Measurements from ENCODE around the gene KIZ. TPM values are rescaled to one million over a fixed set of nuclear protein-coding genes. Genes with fewer than 3 reads are reported as not detected.

Gene KIZ
- total and polyA plus RNA-seq, 2 of the 4 experiments (the other 2 are of a cell fraction): 9.9 to 14.0 TPM

- intact Hi-C loops (cut with micrococcal nuclease): no loop called here
Observed at GRCh38 chr20:21143194-21143890, 17.5 kb downstream of the KIZ start.

More at GRCh38 chr20:21143194-21143890, 17.5 kb downstream of the KIZ start:
- H3K9me3 ChIP-seq (ENCODE audit: control insufficient read depth, insufficient read depth, low read length): no peaks in the 10 kb centered on the region
- no peak overlapping the region for H2BK5ac ChIP-seq (ENCODE audit: low read depth, low read length, poor library complexity, severe bottlenecking)
- no peak overlapping the region for H3K4me2 ChIP-seq (ENCODE audit: low read depth, low read length)
- ChIA-PET CTCF (no interaction called here), POLR2A (ENCODE audit: unreplicated experiment) (no interaction called here)
- no peak overlapping the region for H2BK20ac ChIP-seq (ENCODE audit: low read depth, low read length)
- H3K56ac ChIP-seq (ENCODE audit: extremely low read depth, insufficient read depth, low read length): no peak overlapping the region
- H3K14ac ChIP-seq (replicated peaks; ENCODE audit: low read depth, low read length): no peak overlapping the region
- no peaks in the 10 kb centered on the region for H3K79me1 ChIP-seq (ENCODE audit: low read depth in 1 of 2, low read length in 2 of 2)
- no peak overlapping the region for H2BK120ac ChIP-seq (ENCODE audit: low read depth, low read length)
- dilution Hi-C loops (cut with HindIII; ENCODE audit: low sequenced_read_pairs, unreplicated experiment): no loop called here
- H3K27me3 ChIP-seq (ENCODE audit: control insufficient read depth, insufficient read depth, low read length): no peaks in the 10 kb centered on the region
- 0 out of 2 replicates have a peak, but pooled peaks cover 6% of the 10 kb centered on the region for H3K9me1 ChIP-seq (ENCODE audit: insufficient read depth, low read length)
- peaks cover 4% of the 10 kb centered on the region; the same call in 1 of the 2 replicates for H3K36me3 ChIP-seq (ENCODE audit: control insufficient read depth, insufficient read depth, low read length)
- H2AK5ac ChIP-seq (ENCODE audit: low read depth, low read length): no peak overlapping the region
- DNase-seq (no peak), ATAC-seq (ENCODE audit: low read depth) (no peak)
- H2BK15ac ChIP-seq (ENCODE audit: low read depth, low read length): no peak overlapping the region
- H4K91ac ChIP-seq (ENCODE audit: insufficient read depth, low read depth, low read length): no peak overlapping the region
- no peak overlapping the region for H2AK9ac ChIP-seq (replicated peaks; ENCODE audit: low read depth, low read length, poor library complexity)
- H3K27ac ChIP-seq (ENCODE audit: insufficient read depth, low read length): no peak overlapping the region
- no peak overlapping the region for H4K8ac ChIP-seq (ENCODE audit: low read depth in 2 of 2, low read length in 2 of 2)
- in situ Hi-C loops (cut with MboI; ENCODE audit: low sequenced_read_pairs): no loop called here
- H4K5ac ChIP-seq (ENCODE audit: low read depth, low read length): no peak overlapping the region
- no peak overlapping the region for H3K4ac ChIP-seq (ENCODE audit: low read depth, low read length)
- no peak overlapping the region for H2AFZ ChIP-seq (replicated peaks; ENCODE audit: low read length, poor library complexity)
- no peaks in the 10 kb centered on the region for H3K4me1 ChIP-seq (ENCODE audit: control insufficient read depth, insufficient read depth, low read length)
- no peaks in the 10 kb centered on the region for H4K20me1 ChIP-seq (ENCODE audit: insufficient read depth, low read length)
- no peak overlapping the region for H3K9ac ChIP-seq (ENCODE audit: low read depth, low read length)
- BruUV-seq (replicated peaks): no TSS peak
- no CpG with 5 or more reads among the region's 7 CpGs for WGBS, 2 experiments (ENCODE audit: extremely low coverage in 2 of 2, insufficient read length in 1 of 2)
- no peak overlapping the region for H3K4me3 ChIP-seq (ENCODE audit: insufficient read depth, low read depth, low read length)
- TF ChIP-seq MXI1 (IDR thresholded peaks at IDR 0.05; ENCODE audit: borderline replicate concordance, low read depth, low read length) (no peak), CTCF (conservative IDR thresholded peaks at IDR 0.05; ENCODE audit: low read depth, low read length) (no peak), RAD21 (IDR thresholded peaks at IDR 0.05; ENCODE audit: low read length) (no peak), ELK1 (IDR thresholded peaks at IDR 0.05; ENCODE audit: borderline replicate concordance, low read depth, low read length) (no peak), BHLHE40 (IDR thresholded peaks at IDR 0.05; ENCODE audit: low read depth, low read length) (no peak), RFX5 (IDR thresholded peaks at IDR 0.05; ENCODE audit: low read depth, low read length) (no peak), RCOR1 (IDR thresholded peaks at IDR 0.05; ENCODE audit: insufficient replicate concordance, low read length) (no peak), MAZ (IDR thresholded peaks at IDR 0.05; ENCODE audit: borderline replicate concordance, low read depth, low read length) (no peak), NFE2L2 (IDR thresholded peaks at IDR 0.05; ENCODE audit: low read depth, low read length) (no peak), SMC3 (IDR thresholded peaks at IDR 0.05; ENCODE audit: low read depth, low read length) (no peak), CEBPB (IDR thresholded peaks at IDR 0.05; ENCODE audit: low read depth, low read length) (no peak), POLR2A (IDR thresholded peaks at IDR 0.05; ENCODE audit: low read depth, low read length) (no peak), FOS (IDR thresholded peaks at IDR 0.05; ENCODE audit: low read depth, low read length) (no peak), USF2 (IDR thresholded peaks at IDR 0.05; ENCODE audit: low read depth, low read length) (no peak), MAFK (IDR thresholded peaks at IDR 0.05; ENCODE audit: low read depth, low read length) (no peak), CHD1 (IDR thresholded peaks at IDR 0.05; ENCODE audit: low read depth, low read length) (no peak)
- H3K18ac ChIP-seq (ENCODE audit: low read depth, low read length): no peak overlapping the region
- H3K23ac ChIP-seq (ENCODE audit: low read depth, low read length): no peak overlapping the region

Data from IMR-90 (cell line).